Left ventricle myocardium superior (tissue), 1 donor: ENCODE data around the gene SLC12A7. TPM values are rescaled to one million over a fixed set of nuclear protein-coding genes. Genes with fewer than 3 reads are reported as not detected.
A peak's percentile ranks its signal among the peaks of the same experiment; 100 is the strongest.

Source experiments
- ATAC-seq: fragments of 200-7000 bp; cut with Tn5 transposase; one replicate; pipeline ENCODE4 v1.9.1; 2020; ENCODE audit warnings: mild to moderate bottlenecking, moderate library complexity
- DNase-seq: peaks from one replicate; pipeline ENCODE4 v3.0.0-alpha.2; 2020
- intact Hi-C: fragments of 100-400 bp; cut with micrococcal nuclease; formaldehyde crosslinking; loops from one replicate; pipeline ENCODE4 v1.11.0; 2022
- total RNA-seq: library from RNA; stranded (reverse); fragmentation: NEBNext Ultra II Directional; extraction: Animal tissue kit (Norgen Biotek cat#: 25700); gene quantifications from one replicate; pipeline ENCODE4 v1.2.1, GENCODE V29; 2021
- donor health status: DM: no; HTN: yes; CAD: no; lungs with severe emphysema.

The SLC12A7 gene
- total RNA-seq, 1 donor from 2014 or later: 230 TPM

DNA sequence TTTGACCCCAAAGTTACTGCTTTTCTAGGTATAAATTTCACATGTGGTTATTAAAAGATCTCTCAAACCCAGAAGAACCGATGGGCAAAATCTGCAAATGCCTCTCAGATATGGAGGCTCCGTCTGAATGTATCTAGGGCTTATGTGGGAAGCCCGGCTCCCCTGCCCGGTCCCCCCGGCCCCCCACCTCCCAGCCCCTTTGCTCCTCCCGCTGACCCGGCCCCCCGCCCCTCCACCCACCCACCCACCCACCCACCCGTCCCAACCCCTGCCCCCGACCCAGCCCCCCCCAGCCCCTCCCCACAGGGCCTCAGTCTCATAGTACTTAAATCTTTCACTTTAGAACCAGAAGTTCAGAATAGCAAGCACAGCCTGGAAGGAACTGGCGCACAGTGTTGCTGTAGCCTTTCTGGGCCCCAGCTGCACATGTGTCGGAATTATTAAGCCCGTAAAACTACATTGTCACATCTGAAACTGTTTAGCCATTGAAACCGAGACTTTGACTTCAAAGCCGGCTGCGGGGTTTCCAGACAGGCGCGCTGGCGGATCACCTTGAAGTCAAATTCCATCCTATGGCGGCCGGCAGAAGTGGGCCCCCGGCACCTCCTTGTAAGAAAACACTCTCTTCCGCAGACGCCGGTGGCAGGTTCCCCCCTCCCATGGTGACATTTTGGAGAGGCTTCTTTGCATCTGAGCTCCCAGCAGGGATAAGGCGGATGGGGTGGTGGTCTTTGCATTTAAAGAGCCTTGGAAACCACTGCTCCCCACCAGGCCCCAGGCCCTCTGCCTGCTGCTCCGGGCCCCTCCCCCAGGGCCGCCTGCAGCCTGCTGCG, 90.5 kb downstream of the SLC12A7 start:
- peak; percentile 26 for DNase-seq
- ATAC-seq: no peak
- intact Hi-C loops: no loop called here

DNA sequence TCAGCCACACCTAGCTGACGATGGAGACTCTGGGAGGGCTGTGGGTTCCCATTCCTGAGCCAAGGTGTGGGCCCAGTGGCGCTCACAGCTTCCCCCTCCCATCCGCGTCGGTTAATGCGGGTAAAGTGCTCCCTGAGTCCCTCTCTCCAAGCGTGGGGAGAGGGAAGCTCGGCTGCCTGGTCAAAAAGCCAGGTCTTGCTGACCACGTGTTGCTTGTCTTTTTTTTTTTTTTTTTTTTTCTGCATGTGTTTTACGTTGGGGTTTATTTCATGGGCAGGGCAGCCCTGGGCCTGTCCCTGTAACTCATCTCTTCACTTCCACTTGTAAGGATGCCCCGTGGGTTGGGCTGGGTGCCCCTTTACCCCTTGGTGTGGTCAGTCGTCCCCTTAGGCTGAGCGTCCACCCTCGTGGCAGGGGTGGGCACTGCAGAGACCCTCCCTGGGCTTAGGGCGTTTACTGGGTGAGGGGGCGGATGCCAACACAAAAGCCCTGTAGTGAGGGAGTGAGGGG, 91.4 kb downstream of the SLC12A7 start:
- DNase-seq (peak; percentile 20), ATAC-seq (no peak)
- intact Hi-C loops: no loop called here

DNA sequence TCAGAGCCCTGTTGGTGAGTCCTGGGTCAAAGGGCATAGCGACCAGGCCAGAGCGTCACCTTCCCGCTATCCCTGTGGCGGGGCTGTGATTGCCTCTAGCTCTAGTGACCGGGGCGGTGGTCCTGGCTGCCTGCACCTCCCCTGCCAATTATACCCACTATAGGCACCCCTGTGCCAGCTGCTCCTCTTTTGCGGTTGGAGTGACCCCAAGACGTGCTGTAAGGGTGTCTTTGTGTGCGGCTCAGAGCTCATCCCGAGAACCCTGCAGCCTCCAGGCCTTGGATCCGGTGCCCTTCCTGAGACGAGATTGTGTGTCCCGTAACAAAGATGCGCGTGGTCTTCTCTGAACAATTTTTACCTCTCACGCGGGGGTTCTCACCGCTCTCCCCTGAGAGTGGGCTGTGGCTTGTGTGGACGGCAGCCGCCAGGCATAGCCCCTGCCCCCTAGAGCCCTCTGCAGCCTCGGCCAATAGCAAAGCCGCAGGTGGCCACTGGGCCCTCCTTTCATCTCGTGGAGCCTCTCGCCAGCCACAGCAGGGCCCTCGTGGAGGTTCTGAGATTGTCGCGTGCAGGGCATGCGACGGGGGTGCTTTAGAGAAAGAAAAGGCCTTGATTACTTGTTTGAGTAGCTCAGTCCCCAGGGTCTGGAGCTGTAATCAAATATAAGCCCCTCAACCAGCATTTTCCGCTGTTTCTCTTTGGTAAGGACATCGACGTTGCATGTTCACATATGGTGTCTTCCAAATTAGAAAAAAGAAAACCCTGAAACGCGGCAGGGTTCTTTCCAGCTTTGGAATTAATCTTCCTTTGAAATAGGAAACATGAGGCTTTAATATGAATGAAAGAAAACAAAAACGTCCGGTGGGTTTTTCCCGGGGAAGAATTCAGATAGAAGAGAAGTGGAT, 92.6 kb downstream of the SLC12A7 start:
- no peak for ATAC-seq
- DNase-seq: peak; percentile 7
- intact Hi-C loops: no loop called here

- ATAC-seq (no peak), DNase-seq (peak; percentile 19)
- intact Hi-C loops: no loop called here
Measured at GRCh38 chr5:1018596-1018995, 93.3 kb downstream of the SLC12A7 start.

- no peak for ATAC-seq
- DNase-seq: peak; percentile 18
- intact Hi-C loops: no loop called here
Measured at GRCh38 chr5:1017691-1018455, 94.0 kb downstream of the SLC12A7 start.

DNA sequence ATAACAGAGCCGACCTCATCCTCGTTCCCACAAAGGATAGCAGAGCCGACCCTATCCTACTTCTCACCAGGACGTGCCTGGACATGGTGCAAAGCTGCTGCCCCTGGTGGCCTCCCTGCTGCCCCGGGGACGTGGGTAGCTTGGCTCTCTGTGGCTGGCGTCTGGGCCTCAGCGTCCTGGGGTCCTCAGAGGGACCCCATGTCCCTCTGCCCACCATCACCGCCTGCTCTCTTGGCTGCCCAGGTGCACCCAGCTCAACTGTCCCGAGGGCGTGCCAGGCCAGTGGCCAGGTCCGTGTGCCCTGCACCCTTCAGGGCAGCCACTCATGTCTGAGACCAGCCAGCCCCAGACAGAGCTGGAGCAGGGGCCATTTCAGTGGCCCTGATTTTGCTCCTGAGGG, 94.8 kb downstream of the SLC12A7 start:
- DNase-seq: peak; percentile 21
- no peak for ATAC-seq
- intact Hi-C loops: no loop called here

DNA sequence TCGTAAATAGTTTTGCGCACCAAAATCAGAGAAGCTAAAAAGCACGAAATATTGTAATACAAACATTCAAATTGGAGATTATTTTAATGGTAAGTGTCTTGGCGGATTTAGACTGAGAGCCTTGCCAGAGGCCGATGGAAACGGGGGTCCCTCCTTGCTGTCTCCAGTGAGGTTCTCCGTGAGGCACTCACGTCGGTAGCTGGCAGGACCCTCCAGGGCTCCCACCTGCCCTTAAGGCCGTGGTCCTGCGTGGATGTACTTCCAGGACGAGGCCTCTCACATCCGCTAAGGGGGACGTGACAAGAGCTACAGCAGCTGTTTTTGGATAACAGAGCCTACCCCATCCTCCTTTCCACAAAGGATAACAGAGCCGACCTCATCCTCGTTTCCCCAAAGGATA, 95.4 kb downstream of the SLC12A7 start:
- ATAC-seq (no peak), DNase-seq (peak; percentile 8)
- intact Hi-C loops: no loop called here

DNA sequence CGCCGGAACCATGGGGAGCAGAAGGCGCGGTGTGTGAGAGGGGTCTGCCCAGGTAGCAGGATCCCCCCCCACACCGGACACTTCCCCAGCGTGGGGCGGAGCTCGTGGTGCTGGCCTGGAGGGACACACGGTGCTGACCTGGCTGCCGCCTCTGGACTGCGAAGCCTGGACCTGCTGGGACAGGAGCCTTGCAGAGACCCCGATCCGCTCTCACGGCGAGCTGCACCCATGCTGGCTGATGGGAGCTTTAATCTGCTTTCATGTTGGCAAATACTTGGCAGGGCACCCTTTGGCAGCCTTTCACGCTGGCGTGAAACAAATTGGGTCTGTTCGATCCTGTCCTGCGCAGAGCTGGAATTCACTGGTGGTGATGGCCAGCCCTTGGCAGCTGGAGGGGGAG, 95.8 kb downstream of the SLC12A7 start:
- intact Hi-C loops: no loop called here
- ATAC-seq: no peak
- DNase-seq: peak; percentile 34

DNA sequence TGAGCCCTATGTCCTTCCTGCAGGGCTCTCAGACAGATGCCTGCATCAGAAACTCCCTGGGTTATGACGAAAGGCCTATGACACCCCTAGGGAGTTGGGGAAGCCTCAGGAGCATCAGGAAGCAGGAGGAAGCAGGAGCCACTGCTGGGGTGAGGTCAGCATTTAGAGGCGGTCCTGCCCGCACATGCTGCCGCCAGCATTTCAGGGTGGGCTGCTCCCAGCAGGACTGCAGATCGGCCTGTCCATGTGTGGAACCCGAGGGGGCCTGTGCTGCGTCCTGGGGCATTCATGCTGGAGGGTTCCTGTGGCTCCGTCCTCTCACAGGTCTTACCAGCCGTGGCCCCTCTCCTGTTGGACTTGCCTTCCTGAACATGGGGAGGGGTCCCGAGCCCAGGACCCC, 96.4 kb downstream of the SLC12A7 start:
- intact Hi-C loops: no loop called here
- ATAC-seq (no peak), DNase-seq (peak; percentile 24)

GRCh38 chr5:1014781-1015221, 97.1 kb downstream of the SLC12A7 start:
- intact Hi-C loops: no loop called here
- DNase-seq (peak; percentile 33), ATAC-seq (no peak)

GRCh38 chr5:1014346-1014745, 97.5 kb downstream of the SLC12A7 start:
- ATAC-seq (no peak), DNase-seq (peak; percentile 23)
- intact Hi-C loops: no loop called here

DNA sequence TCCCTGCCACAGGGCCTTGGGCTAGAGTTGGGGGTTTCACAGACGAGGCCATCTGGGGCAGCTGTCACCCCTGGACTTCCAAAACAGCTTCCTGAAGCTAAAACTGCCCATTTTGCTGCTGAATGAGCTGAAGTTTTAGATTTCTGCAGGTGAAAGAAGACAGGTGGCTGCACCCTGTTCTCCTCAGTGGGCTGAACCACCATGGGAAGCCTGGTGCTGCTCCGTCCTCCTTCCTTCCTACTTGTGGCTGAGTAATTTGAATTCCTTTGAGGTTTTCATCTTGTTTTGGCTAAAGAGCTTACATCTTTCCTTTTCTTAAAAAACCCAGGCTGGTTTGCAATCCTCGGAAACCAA, 97.9 kb downstream of the SLC12A7 start:
- DNase-seq (no peak), ATAC-seq (no peak)
- intact Hi-C loops: no loop called here

DNA sequence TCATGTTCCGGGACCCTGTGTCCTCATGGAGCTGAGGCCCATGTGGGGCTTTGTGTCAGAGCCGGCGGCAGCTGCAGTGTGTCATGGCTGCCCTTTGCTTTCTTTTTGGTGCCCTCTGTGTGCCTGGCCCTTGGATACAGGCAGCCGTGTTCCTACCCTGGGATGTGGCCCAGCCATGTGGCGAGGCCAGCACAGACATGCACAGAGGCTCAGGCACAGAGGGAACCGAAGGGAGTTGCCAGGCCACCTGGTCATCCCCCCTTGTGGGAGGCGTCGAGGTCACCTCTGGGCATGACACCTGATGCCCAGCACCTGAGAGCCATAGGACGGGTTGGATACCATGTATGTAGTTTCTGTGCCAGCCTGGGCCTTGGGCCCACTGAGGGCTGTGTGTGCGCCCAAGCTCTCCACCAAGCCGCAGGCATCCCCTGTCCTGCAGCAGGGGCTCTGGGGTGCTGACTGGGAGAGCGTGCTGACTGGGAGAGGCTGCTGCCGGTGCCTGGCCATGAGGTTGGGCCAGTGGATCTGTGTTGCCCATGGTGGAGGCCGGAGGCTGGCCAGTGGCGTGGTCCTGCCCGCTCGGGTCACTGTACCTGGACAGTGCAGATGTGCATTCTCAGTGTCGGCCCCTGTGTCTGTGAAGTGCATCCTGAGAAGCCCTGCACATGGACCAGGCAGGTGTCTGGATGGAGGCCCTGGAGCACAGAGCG, 98.5 kb downstream of the SLC12A7 start:
- no peak for ATAC-seq
- peak; percentile 27 for DNase-seq
- intact Hi-C loops: no loop called here

GRCh38 chr5:1012900-1013237, 99.0 kb downstream of the SLC12A7 start:
- no peak for DNase-seq
- no peak for ATAC-seq
- intact Hi-C loops: no loop called here

- intact Hi-C loops: no loop called here
- ATAC-seq (no peak), DNase-seq (peak; percentile 34)
Measured at GRCh38 chr5:1012313-1012841, 99.5 kb downstream of the SLC12A7 start.

GRCh38 chr5:1011741-1012312, 100.0 kb downstream of the SLC12A7 start:
- intact Hi-C loops: no loop called here
- DNase-seq (no peak), ATAC-seq (no peak)

- DNase-seq: peak; percentile 33
- intact Hi-C loops: no loop called here
- ATAC-seq: no peak
Measured at GRCh38 chr5:1011226-1011631, 100.6 kb downstream of the SLC12A7 start.

GRCh38 chr5:1010641-1011046, 101.2 kb downstream of the SLC12A7 start:
- peak; percentile 34 for DNase-seq
- no peak for ATAC-seq
- intact Hi-C loops: no loop called here
